Liver (tissue), 3 donors: ENCODE measurements around the gene DHRS4.

Source experiments
- ATF3 ChIP-seq: IDR thresholded peaks from 2 replicates; pipeline ENCODE4 v1.6.1; 2016; ENCODE audit warnings: antibody characterized with exemption
- CTCF ChIP-seq: fragments of 150-350 bp; IDR thresholded peaks from 2 replicates; pipeline ENCODE4 v1.5.1; 2017; ENCODE audit warnings: improper control_type of control experiment, low read depth, low read length; ENCODE audit not compliant: missing input control
- HNF4A ChIP-seq, 2 donors: conservative IDR thresholded peaks; 2 replicates each; pipeline ENCODE4 v1.6.1; 2016; ENCODE audit warnings: antibody characterized with exemption in 2 of 2, mild to moderate bottlenecking in 2 of 2
- JUND ChIP-seq, 2 donors: IDR thresholded peaks; 2 replicates each; pipeline ENCODE4 v1.6.1; 2016; ENCODE audit warnings: antibody characterized with exemption in 2 of 2
- MAX ChIP-seq: IDR thresholded peaks from 2 replicates; pipeline ENCODE4 v1.6.1; 2016; ENCODE audit warnings: antibody characterized with exemption
- NR2F2 ChIP-seq: IDR thresholded peaks from 2 replicates; pipeline ENCODE4 v1.6.1; 2016; ENCODE audit warnings: antibody characterized with exemption
- RAD21 ChIP-seq, 2 donors: IDR thresholded peaks; 2 replicates each; pipeline ENCODE4 v1.6.1; 2016; ENCODE audit warnings: antibody characterized with exemption in 2 of 2, mild to moderate bottlenecking in 2 of 2
- REST ChIP-seq: IDR thresholded peaks from 2 replicates; pipeline ENCODE4 v1.6.1; 2016; ENCODE audit warnings: antibody characterized with exemption, mild to moderate bottlenecking
- SP1 ChIP-seq: IDR thresholded peaks from 2 replicates; pipeline ENCODE4 v1.6.1; 2018; ENCODE audit warnings: antibody characterized with exemption, mild to moderate bottlenecking
- TAF1 ChIP-seq: conservative IDR thresholded peaks from 2 replicates; pipeline ENCODE4 v1.6.1; 2016; ENCODE audit warnings: antibody characterized with exemption, mild to moderate bottlenecking
- YY1 ChIP-seq: IDR thresholded peaks from 2 replicates; pipeline ENCODE4 v1.6.1; 2016; ENCODE audit warnings: antibody characterized with exemption, mild to moderate bottlenecking
- donor health status: healthy.
- donor health status: healthy.

GRCh38 chr14:23929822-23930294, 23.7 kb upstream of the DHRS4 start:
- TF ChIP-seq CTCF (peak; percentile 85), TAF1 (no peak), NR2F2 (no peak), RAD21 (IDR thresholded peaks at IDR 0.05) (peak; percentile 79 to 87), SP1 (no peak), MAX (no peak), JUND (IDR thresholded peaks at IDR 0.05) (peak in 1 of 2 donors; percentile 27), REST (no peak), ATF3 (no peak), YY1 (peak; percentile 33), HNF4A (conservative IDR thresholded peaks at IDR 0.05) (peak; percentile 33 to 39)
